GM19328 (cell line): Measurements from ENCODE around the gene ABCC2.
"Not testable (repeated sequence)": the region's sequence is repeated elsewhere in the genome, so short reads cannot be mapped to it uniquely, and the experiment has no call there.

Experiments
- ATAC-seq: cut with Tn5 transposase; IDR thresholded peaks from one replicate; pipeline ENCODE4 v1.9.1; 2021; ENCODE audit warnings: mild to moderate bottlenecking, moderate library complexity; ENCODE audit not compliant: unreplicated experiment

ABCC2 gene

DNA sequence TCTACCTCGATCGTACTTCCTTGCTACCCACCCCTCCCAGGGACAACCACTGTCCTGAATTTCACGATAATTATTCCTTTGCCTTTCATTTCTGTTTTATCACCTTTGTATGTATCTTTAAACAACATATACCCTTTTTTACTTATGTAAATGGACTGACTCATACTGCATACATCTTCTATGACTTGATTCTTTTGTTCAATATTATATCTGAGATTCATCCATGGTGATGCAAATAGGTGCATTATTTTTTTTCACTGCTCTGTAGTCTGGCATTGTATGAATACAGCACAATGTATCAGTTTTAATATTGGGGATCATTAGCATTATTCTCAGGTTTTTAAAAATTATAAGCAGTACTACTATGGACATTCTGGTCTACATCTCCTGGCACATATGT lies 69.4 kb downstream of the ABCC2 start:
- ATAC-seq: no peak

DNA sequence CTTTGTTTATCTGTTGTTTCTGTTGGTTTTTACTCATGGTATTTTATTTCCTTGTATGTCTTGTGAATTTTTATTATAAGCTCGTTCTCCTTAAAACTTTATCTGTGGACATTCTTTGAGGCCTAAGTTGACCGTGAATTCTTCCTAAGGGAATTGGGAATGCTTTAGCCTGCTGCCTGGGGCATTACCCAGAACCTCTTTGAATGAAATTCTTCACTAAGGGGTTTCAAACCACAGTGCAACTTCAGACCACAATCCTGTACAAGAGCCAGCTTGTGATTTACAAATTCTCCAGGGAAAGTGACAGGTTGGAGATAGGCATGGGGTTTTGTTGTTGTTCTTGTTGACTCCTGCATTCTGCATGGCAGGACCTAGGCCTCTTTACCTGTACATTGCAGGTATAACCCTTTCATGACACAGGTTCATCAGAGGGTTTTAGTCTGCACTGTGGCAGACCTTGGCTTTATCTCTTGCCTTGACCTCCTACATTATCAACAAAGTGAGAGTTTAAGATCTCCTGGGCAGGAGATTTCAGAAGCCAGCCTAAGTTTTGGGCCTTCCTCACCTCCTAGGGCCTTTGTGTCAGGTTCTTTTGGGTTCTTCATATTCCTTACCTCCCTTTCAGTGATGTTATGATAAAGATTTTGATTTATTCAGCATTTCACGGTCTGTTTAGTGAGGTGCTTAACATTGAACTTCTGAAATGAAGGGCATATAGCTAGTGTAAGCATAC lies 70.2 kb downstream of the ABCC2 start:
- ATAC-seq: no peak

DNA sequence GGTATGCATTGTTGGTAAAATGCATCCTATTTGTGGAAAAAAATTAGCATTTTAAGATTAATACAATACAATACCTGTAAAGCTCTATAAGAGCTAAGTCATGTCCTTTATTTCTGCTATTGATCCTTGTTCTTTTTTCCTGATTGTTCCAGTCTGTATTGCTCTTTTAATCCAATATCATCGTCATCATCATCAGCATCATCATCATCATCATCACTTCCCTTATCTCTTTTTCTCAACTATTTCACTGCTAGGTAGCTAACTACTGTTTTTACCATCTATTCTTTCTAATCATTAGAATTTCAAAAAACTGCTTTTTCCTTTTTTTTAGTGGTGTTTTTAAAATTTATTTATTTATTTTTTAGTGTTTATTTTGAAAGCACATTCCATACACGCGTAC lies 71.2 kb downstream of the ABCC2 start:
- no peak for ATAC-seq

DNA sequence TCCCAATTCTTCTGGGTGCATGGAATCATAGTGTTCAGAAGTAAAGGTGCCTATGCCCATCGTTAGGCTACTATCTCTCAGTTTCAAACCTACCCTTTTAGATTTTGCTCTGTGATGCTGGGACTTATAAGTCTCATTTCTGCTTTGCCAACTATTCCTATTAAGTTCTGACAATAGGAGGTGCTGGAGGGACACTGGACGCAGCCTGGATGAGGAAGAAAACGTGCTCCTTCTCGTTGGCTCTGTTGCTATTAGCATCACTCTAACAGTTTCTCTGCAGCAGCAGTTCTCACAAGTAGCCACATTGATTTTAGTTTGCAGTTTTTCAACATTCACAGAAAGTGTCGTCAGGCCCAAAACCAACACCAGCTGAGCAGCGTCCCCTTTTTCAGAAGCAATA lies 72.4 kb downstream of the ABCC2 start:
- ATAC-seq: no peak

DNA sequence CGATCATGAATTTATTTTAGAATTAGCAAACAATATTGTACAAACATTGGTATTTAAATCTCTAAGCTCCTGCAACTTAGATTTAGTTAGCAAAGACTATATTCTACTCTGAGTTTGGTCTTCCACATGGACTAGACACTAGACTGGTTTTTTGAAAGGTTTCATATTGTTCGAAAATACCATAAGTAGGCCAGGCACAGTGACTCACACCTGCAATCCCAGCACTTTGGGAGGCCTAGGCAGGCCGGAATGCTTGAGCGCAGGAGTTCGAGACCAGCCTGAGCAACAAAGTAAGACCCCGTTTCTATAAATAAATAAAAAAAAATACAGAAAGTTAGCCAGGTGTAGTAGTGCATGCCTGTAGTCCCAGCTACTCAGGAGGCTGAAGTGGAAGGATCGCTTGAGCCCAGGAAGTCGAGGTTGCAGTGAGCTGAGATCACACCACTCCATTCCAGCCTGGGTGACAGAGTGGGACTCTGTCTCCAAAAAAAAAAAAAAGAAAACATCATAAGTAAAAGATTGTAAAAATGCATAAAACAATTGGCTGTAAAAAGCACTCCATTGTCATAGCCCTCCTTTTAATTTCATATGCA lies 73.1 kb downstream of the ABCC2 start:
- ATAC-seq: no peak

DNA sequence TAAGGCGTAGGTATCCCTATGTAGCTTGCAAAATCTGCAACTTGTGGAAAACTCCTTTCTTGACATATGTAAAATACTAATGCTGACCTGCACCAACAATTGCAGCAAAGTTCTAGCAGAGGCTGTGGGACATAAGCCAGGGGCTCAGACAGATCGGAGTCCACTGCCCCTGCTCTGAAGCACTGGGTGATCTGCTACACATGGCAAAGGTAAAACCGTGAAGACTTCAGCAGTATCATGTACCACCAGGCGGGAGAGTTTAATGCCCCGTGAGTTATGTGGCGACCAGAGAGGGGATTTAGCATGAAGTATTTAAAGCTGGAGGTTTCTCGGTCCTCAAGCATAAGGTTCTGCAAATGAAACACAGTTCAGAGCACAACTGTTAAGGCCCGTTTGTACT lies 76.4 kb downstream of the ABCC2 start:
- no peak for ATAC-seq

DNA sequence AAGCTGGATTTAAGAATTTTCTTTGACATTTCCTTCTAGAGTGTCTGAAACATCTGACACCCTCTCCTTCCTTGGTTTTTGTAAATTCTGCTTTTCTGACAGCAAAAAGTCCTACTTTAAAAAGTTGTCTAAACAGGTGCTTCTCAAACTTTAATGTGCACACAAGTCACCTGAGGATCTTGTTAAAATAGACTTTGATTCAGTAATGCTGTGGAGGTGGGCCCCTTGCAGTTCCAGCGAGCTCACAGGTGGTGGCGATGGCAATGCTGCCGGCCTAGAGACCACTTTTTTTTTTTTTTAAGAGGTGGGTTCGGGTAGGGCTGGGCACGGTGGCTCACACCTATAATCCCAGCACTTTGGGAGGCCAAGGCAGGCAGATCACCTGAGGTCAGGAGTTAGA lies 77.1 kb downstream of the ABCC2 start:
- ATAC-seq: no peak

DNA sequence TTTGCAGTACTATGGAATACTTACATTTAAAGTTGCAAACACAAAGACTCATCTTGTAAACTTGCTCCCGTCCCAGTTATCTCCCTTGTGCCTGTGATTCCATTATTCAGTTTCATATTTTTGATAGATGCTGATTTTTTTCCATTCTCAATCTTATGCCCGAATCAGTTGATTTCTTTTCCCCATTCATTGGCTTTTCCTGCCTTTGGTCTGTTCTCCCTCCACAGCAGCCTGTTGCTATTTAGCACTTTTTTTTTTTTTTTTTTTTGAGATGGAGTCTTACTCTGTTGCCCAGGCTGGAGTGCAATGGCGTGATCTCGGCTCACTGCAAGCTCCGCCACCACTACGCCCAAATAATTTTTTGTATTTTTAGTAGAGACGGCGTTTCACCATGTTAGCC lies 78.0 kb downstream of the ABCC2 start:
- no peak for ATAC-seq

DNA sequence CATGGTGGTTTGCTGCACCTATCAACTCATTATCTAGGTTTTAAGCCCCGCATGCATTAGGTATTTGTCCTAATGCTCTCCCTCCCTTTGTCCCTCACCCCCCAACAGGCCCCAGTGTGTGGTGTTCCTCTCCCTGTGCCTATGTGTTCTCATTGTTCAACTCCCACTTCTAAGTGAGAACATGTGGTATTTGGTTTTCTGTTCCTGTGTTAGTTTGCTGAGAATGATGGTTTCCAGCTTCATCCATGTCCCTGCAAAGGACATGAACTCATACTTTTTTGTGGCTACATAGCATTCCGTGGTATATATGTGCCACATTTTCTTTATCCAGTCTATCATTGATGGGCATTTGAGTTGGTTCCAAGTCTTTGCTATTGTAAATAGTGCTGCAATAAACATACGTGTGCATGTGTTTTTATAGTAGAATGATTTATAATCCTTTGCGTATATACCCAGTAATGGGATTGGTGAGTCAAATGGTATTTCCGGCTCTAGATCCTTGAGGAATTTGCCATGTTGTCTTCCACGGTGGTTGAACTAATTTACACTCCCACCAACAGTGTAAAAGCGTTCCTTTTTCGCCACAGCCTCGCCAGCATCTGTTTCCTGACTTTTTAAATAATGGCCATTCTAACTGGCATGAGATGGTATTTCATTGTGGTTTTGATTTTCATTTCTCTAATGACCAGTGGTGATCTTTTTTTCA lies 81.2 kb downstream of the ABCC2 start:
- not testable (repeated sequence) for ATAC-seq

DNA sequence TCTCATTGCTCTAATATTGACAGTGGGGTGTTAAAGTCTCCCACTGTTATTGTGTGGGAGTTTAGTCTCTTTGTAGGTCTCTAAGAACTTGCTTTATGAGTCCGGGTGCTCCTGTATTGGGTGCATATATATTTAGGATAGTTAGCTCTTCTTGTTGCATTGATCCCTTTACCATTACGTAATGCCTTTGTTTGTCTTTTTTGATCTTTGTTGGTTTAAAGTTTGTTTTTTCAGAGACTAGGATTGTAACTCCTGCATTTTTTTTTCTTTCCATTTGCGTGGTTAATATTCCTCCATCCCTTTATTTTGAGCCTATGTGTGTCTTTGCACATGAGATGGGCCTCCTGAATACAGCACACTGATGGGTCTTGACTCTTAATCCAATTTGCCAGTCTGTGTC lies 84.8 kb downstream of the ABCC2 start:
- ATAC-seq: not testable (repeated sequence)

DNA sequence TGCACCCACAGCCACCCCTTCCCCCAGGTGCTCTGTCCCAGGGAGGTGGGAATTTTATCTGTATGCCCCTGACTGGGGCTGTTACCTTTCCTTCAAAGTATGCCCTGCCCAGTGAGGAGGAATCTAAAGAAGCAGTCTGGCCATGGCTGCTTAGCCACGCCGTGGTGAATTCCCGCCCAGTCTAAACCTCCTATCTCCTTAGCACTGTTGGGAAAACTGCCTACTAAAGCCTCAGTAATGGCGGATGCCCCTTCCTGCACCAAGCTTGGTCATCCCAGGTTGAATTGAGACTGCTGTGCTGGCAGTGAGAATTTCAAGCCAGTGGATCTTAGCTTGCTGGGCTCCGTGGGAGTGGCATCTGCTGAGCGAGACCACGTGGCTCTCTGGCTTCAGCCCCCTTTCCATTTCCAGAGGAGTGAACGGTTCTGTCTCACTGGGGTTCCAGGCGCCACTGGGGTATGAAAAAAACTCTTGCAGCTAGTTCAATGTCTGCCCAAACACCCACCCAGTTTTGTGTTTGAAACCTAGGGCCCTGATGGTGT lies 87.2 kb downstream of the ABCC2 start:
- ATAC-seq: no peak

DNA sequence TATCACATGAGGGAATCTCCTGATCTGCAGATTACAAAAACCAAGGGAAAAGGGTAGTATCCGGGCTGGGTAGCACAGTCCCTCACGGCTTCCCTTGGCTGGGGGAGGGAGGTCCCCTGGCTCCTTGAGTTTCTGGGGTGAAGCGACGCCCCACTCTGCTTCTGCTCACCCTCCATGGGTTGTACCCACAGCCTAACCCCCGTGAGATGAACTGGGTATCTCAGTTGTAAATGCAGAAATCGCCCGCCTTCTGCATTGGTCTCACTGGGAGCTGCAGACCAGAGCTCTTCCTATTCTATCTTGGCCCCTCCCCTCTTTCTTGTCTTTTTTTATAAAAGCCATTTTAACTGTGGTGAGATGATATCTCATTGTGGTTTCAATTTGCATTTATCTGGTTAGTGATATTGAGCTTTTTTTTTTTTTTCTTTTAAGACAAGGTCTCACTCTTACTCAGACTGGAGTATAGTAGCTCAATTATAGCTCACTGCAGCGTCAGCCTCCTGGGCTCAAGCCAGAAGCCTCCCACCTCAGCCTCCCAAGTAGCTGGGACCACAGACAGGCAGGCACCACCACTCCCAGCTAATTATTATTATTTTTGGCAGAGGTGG lies 87.8 kb downstream of the ABCC2 start:
- no peak for ATAC-seq

DNA sequence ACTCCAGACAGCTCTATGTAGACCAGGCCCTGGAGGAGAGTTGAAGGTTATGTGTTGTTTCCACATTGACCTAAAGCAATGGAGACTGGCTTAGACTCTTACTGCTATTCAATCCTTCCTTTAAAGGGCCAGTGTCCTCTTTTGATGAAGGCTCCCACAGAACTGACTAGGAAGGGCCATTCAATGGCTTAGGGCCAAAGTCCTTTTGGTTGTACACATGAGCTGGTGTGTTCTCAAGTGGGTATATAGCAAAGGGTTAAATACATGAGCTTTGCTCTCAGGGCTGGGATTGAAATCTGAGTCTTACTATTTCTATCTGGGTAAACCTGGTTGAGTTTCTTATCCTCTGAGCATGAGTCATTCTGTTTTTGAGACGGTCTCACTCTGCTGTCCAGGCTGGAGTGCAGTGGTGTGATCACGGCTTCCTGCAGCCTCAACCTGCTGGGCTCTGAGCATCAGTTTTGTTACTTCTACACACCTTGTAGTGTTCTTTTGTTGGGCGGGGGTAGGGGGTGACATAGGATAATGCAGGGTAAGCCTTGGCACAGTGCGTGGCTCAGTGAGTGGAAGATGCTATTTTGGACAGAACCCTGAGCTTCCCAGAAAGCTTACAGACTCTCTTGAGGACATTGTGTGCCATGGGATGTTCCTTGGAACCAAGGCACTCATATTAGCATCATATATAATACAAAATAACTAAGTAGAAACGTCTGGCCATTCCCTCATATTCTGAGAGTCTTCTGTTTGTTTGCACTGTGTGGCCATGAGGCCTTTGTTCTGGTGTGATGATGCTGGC lies 90.1 kb downstream of the ABCC2 start:
- ATAC-seq: no peak

DNA sequence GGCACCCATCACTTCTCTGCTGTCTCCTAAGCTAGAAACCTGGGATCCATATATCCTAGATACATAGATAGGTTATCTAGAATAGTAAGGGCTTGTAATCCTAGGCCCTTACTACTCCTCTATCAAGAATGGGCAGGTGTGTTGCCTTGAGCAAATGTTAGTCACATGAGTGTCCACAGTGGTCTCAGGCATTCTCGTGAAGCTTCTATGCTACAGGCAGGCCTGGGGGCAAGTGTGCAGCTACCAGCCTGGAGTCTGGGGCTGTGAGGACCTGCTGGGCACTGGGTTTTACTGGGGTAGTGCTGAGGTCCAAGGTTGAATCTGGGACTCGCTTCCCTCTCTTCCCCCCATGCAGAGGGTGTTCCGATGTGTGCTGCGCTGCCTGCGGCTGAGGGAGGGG lies 91.4 kb downstream of the ABCC2 start:
- ATAC-seq: no peak

DNA sequence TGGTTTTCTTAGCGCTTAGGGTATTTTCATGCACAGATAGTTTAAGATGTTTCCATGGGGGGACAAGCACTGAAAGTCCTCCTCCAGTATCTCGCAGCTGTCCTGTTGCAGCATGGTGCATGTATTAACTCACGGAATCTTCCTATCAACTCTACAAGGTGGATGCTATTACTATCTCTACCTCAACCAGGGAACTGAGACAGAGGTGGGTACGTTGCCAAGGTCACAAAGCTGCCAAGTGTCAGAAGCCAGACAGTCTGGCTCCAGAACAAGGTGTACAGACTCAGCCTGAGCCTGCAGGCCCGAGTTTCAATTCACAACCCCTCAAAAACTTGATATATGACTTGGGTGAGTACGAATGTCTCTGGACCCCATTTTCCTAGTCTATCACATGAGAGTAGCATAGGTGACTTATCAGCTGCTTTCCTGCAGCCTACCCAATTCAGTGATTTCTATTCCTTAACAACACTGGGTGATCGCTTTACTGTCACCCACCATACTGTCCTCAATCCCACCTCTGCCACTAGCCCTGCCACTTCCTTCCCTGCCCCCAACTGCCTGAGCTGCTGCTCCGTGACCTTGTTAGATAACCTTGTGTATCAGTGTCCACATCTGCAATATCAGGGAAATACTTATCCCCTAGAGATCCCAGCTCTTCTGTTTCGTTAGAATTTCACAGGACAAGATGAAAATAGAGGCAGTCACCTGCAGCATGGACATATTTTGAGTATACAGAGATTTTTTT lies 92.1 kb downstream of the ABCC2 start:
- no peak for ATAC-seq

DNA sequence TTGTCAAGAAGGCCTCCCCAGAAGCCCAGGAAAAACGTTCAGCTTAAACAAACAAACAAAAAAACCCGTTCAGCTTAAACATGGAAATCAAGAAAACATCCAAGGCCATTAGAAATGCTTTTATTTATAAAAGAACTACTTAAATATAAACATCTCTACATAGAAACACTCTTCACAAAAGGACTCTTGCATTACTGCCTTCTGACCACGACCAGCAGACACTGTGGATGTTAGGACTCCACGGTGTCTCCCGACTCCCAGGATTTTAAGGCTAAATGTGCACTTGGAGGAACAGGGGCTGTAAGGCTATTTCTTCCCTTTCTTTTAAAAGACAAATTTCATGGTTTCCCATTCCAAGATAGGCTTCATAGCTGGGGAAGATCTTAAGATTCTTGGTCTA lies 93.0 kb downstream of the ABCC2 start:
- ATAC-seq: no peak

DNA sequence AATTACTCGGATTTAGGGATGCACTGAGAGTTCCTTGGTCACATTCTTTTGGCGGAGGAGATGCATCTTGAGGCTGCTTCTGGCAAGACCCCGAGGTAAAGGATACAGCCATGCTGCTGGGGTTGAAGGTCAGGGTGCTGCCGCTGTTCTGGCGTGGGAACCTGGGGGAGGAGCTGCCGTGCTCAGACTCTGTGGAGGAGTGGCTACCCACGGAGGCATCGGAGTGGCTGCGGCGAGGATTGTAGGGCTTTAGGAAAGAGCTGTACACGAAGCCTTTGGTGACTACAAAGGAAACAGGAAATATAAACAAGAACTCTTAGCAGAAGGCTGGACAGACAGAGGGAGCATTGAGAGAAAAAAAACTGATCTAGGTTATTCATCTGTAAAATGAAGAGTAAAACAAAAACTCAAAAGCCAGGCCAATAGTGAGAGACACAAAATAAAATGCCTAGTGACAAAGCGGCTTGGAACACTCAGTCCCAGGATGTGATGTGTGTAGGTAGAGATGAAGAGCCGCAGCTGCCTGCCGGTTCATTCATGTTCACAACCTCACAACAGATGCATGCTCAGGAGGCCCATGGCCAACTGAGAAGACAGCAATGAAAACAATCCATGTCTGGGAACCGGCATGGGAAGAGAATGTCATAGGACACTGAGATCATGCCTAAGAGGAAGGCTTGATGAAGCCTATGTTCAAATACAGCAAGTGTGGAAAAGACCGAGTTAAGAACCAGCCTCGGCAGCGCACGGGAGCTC lies 97.8 kb downstream of the ABCC2 start:
- no peak for ATAC-seq

DNA sequence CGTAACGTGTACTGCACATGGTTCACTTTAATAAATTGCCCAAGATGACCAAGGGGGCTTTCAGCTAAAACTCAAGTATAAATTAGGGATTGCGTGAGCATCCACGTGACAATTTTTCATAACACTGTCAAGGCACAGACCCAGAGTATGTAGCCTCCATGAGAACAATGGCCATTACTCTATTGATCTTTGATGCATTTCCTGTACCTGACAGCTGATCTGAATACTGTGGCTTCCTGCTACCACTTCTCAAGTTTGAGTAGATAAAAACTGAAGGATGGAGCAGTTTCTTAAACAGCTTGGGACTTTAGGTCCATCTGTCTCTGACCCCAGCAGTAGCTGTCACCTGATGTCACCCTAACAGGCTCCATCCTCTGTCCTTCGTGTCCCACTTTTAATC lies 98.9 kb downstream of the ABCC2 start:
- ATAC-seq: no peak

DNA sequence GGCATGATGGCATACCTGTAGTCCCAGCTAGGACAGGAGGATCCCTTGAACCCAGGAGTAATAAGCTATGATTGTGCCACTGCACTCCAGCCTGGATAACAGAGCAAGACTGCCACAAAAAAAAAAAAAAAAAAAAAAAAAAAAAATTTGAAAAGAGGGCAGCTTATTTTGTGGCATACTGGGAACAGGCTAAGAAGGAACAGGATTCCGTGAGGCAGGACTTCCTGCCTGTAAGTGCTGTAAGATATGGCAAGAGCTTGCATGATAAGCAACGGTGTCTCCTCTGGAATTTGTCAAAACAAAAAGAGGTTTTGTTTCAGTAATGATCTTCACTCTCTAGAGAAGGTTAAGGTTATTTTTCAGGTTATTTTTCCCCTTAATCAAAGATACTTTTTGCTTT lies 101.1 kb downstream of the ABCC2 start:
- no peak for ATAC-seq
